NCI-H146 treated with DMSO at 0.1 percent for 48 hours (cell line): ENCODE measurements around the gene FNDC3A.
A peak's percentile ranks its signal among the peaks of the same experiment; 100 is the strongest.

Experiments
- DNase-seq: peaks from one replicate; lab custom pipeline; 2025; ENCODE audit not compliant: unreplicated experiment; lab: John Stamatoyannopoulos, UW

Gene FNDC3A

GRCh38 chr13:49213997-49214916 is 238.5 kb downstream of the FNDC3A start:
- no peak for DNase-seq

GRCh38 chr13:49214917-49215376 is 239.2 kb downstream of the FNDC3A start:
- DNase-seq = no peak

DNA sequence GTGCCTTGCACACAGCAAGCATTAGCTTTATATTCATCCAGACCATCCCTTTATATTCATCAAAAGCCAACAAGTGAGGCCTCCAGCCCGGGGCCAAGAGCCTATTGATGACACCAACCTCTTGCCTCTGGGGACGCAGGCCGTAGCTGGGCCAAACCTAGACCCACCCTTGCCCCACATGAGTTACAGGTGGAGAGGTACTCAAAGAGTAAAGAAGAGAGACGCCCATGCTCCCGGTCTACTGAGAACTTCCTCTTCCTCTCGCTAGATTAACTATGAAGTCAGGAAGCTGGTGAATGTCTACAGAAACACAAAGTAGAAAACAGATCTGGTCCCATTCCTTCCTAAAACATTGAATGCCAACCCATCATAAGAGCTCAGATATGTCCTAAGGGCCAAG is 240.6 kb downstream of the FNDC3A start:
- DNase-seq = no peak

- no peak for DNase-seq
Measured at GRCh38 chr13:49217962-49218492, 242.3 kb downstream of the FNDC3A start.

DNA sequence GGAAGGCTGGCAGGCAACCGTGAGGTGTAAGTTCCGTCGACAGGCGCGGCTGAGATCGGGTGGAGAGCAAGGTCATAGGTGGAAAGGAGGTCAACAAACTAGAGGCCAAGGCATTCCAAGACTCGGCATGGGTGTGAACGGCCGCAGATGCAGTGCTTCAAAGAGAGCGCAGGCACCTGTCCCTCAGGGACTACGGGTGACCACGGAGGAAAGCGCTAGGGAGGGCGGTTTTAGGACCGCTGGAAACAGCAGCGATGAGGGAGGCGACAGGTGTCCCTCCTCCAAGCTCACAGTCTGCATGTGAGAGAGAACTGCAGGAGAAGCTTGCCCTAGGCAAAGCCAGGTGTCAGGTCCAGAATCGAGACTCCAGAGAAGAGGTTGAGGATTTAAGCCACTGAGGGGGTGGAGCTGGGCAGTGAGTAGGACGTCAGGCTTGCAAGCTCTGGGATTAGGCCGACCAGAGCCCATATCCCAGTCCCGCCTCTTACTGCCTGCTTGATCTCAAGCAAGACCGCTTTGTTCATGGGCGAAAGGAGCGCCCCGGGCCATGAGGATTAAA is 242.9 kb downstream of the FNDC3A start:
- DNase-seq = no peak

- DNase-seq = no peak
Measured at GRCh38 chr13:49219647-49220035, 243.9 kb downstream of the FNDC3A start.

- peak; percentile 13 for DNase-seq
Measured at GRCh38 chr13:49220036-49220855, 244.5 kb downstream of the FNDC3A start, which contains the start of gene MLNR. Gene MLNR, plus strand, starts transcription at chr13:49220338. Its CDS starts 0 bp downstream, at chr13:49220338.

- DNase-seq = no peak
Measured at GRCh38 chr13:49220856-49221589, 245.3 kb downstream of the FNDC3A start.

DNA sequence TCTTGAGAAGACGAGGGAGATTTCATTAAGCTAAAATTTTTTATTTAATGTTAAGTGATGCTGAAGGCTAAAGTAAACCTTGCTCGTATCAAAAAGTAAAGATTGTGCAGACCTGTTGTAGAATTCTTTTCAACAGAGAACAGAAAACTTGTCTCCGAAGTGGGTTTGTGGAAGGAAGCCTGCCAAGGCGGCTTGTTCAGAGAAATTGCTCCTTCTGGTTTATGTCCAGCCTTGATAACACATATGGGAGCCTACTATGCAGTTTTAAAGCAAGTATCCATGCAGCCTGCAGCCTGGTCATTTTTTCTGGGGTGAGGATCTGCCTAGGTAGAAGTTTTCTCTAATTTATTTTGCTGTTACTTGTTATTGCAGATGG is 245.9 kb downstream of the FNDC3A start:
- DNase-seq = no peak

DNA sequence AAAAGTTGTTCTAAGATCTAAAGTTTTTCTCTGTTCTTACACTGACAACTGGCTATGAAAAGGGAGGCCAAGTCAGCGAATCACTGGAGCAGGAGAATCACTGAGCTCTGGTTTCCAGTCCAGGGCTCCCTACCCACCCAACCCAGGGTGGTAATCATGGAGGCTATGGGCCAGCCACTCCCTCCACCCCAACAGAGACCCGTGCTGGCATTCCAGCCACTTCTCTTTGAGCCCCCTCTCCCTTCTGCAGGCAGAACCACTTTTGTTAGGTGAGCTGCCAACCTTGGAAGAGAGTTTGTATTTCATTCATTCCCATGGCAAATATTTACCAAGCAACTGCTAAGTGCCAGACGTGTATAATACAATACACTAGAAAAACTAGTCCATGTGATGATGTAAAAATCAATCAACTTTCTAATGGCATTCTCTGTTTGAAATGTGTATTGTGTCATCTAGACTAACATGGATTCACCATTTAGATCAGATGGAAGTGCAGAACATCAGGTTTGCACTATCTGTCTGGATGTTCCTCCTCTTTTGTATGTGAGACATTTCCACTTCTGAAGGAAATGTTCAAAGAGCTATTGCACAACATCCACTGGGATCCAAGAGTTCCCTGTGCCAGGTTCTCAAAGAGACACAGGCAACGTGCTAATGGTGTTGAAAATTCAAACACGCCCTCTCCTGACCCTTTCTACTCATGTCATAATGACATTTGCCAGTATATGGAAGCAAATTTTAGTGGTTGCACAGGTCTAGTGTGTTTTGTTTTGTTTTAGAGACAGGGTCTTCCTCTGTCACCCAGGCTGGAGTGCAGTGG is 249.7 kb downstream of the FNDC3A start:
- no peak for DNase-seq

DNA sequence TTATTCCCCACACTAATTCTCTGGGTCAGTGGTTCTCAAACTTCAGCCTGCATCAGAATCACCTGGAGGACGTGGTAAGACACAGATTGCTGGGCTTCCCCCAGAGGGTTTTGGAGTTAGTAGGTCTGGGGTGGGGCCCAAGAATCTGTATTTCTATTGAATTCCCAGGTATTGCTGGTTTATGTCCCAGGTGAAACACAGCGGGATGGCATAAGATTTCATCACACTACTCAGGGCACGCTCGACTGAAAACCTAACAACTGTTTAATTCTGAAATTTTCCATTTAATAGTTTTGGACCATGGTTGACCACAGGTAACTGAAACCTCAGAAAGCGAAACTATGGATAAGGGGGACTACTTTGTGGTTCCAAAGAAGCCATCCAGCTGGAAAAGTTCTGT is 250.9 kb downstream of the FNDC3A start:
- DNase-seq = no peak

DNA sequence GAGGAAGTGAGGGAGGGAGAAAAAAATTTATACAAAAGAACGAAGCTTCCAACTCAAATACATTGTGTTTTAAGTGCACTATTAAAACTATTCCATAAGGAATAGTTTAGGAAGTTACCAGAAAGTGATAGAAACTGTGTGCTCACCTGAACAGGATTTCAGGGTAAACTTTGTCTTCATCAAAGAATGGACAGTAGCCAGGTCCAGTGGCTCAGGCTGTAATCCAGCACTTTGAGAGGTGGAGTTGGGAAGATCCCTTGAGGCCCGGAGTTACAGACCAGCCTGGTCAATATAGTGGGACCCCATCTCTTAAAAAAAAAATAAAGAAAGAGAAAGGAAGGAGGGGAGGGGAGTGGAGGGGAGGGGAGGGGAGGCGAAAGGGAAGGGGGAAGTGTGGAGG is 259.0 kb downstream of the FNDC3A start:
- DNase-seq = no peak

- no peak for DNase-seq
Measured at GRCh38 chr13:49235856-49236431, 260.2 kb downstream of the FNDC3A start.

DNA sequence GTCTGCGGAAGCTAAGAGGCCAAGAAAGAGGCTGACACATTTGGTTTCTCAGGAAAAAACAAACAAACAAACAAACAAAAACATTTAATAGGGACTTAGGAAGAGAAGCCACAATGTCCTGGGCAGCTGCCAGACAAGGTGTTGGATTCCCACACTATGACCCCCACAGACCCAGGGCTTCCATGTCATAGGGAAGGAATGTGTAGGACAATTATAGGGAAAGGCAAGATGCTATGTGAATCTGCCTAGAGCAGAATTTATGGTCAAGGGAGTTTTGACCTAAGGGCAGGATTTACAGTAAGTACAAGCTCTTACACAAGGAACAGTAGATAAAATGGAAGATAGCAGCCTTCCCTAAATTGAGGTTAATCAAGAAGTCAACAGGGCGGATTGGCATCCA is 262.9 kb downstream of the FNDC3A start:
- DNase-seq = no peak

- no peak for DNase-seq
Measured at GRCh38 chr13:49240017-49240416, 264.3 kb downstream of the FNDC3A start.

- DNase-seq = no peak
Measured at GRCh38 chr13:49241296-49241695, 265.6 kb downstream of the FNDC3A start.

GRCh38 chr13:49245101-49245500 is 269.4 kb downstream of the FNDC3A start:
- no peak for DNase-seq

DNA sequence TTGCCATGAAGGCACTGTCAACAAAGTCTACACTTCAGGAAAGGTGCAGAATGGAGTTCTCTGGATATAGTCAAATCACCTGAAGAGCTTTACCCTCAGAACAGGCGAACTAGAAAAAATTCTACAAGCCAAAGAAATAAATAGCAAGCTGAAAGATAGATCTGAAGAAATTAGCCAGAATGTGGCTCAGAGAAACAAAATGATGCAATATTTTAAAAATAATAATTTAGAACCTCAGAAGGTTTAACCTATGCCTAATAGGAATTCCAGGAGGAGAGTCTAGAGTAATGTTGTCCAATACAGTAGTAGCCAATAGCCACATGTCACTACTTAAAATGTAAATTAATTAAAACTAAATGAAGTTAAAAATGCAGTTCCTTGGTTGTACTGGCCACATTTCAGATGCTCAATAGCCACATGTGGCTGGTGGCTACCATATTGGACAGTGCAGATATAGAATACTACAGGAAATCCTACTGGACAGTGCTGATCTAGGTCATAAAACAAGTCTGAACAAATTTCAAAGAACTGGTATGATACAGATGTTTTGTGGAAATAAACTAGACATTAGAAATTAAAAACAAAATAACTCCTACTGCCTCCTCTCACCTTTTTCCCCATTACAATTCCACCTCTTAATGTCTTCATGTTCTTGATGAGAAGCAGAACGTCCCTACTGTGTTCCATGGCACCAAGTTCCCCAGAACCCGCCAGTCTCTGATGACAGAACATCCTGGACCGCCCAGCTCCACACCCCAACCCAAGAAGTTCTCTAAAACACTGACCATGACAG is 271.3 kb downstream of the FNDC3A start:
- no peak for DNase-seq
